Medulla oblongata (tissue), 1 donor: ENCODE results near the gene TRAPPC3L.
A peak's percentile ranks its signal among the peaks of the same experiment; 100 is the strongest.

ENCODE experiments used
- DNase-seq: peaks from one replicate; pipeline ENCODE4 v3.0.0-alpha.2; 2015; ENCODE audit errors: extremely low spot score

Gene TRAPPC3L

DNA sequence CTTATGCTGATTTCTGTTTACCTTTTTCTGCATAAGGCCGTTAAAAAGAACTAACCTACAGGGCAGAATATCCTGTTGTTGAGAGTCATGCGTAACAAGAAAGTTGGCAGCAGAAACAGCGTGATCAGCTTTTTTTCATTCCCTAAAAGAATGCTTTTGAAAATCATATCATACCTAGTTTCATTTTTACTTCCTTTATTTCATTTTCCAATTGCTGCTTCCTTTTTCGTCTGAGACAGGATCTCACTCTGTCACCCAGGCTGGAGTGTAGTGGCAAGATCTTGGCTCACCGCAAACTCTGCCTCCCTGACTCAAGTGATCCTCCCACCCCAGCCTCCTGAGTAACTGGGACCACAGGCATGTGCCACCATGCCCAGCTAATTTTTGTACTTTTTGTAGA is 80.2 kb downstream of the TRAPPC3L start:
- peak; percentile 30 for DNase-seq

- no peak for DNase-seq
Measured at GRCh38 chr6:116463301-116463700, 82.2 kb downstream of the TRAPPC3L start.

- no peak for DNase-seq
Measured at GRCh38 chr6:116461932-116462885, 83.3 kb downstream of the TRAPPC3L start.

DNA sequence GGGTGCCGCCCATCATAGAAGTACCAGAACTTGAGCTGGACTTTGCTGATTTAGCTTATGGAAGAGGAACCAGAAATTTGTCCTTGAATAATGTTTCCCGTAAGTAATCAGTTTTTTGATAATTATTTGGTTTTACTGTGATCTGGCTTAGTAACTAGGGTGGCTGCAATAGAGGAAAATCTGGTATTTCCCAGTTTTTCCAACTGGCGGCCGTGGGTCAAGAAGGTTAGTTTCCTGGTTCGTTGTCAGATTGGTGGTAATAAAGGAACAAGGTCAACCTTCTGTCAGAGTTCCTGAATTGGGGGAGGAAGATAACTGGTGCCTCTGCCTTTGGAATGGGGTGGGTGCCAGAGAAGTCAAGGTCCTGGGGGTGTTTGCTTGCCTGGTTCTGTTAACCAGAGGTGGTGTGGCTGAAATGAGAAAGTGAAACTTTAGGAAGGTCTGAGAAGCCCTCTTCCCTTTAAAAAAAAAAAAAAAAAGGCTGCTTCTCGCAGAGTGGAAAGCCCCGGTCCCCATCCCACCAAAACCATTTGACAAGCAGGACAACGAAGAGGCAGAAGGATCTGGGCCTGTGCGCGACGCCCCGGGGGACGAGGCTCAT is 84.1 kb downstream of the TRAPPC3L start, which contains the start of gene CALHM6:
TSS of gene CALHM6 (plus strand) at position 45 of the 601 bp plus-strand sequence. CDS start at position 600, 555 bp downstream.
- DNase-seq = no peak

DNA sequence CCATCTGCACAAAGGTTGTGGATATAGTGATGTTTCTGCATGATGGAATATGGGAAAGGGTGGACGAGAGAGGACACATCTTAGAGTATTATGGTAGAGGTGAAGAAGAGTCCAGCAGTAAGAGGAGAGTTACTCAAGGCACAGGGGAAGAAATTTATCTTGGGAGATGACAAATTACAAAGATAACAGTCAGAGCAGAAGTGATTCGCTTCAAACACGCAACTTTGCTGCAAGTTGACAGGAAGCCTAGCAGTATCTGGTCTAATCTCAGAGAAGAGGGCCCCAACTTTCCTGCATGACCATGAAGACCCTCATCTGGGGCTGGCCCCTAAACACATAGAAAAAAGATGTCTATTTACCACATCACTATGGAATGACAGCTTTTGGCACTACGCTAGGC is 85.6 kb downstream of the TRAPPC3L start:
- DNase-seq = no peak

GRCh38 chr6:116458264-116458663 is 87.2 kb downstream of the TRAPPC3L start:
- DNase-seq = no peak

- DNase-seq = no peak
Measured at GRCh38 chr6:116456927-116457326, 88.6 kb downstream of the TRAPPC3L start.

DNA sequence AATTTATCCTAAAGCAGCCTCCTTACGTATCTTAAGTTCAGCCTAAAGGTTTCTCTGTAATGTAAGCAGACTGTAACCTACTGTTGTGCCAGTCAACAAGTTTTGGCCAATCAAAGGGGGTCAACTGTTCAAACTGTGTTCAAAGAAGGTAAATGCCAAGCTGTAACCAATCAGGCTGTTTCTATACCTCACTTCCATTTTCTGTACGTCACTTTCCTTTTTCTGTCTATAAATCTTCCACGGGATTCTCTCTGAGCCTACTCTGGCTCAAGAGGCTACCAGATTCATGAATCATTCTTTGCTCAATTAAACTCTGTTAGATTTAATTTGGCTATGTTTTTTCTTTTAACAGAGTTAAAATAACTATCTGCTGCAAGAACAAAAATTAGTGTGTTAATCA is 89.4 kb downstream of the TRAPPC3L start:
- no peak for DNase-seq

GRCh38 chr6:116452531-116452930 is 93.0 kb downstream of the TRAPPC3L start:
- DNase-seq = no peak

DNA sequence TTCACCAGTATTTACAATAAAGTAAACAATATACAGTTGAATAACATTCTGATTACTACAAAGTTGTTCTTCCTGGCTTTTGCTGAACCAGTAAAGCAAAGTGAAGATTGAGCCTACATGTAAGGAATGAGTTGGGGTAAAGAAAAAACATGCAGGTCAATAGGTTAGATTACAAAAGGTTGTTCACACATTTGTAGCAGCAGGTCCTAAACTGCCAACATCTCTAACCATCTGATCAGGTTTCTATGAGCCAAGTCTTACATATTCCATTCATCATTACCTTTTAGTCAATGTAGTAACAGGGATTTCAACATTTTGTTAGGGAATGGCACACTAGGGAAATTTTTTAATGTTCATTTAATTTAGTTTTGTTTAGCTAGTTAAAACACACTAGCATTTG is 93.6 kb downstream of the TRAPPC3L start:
- no peak for DNase-seq

DNA sequence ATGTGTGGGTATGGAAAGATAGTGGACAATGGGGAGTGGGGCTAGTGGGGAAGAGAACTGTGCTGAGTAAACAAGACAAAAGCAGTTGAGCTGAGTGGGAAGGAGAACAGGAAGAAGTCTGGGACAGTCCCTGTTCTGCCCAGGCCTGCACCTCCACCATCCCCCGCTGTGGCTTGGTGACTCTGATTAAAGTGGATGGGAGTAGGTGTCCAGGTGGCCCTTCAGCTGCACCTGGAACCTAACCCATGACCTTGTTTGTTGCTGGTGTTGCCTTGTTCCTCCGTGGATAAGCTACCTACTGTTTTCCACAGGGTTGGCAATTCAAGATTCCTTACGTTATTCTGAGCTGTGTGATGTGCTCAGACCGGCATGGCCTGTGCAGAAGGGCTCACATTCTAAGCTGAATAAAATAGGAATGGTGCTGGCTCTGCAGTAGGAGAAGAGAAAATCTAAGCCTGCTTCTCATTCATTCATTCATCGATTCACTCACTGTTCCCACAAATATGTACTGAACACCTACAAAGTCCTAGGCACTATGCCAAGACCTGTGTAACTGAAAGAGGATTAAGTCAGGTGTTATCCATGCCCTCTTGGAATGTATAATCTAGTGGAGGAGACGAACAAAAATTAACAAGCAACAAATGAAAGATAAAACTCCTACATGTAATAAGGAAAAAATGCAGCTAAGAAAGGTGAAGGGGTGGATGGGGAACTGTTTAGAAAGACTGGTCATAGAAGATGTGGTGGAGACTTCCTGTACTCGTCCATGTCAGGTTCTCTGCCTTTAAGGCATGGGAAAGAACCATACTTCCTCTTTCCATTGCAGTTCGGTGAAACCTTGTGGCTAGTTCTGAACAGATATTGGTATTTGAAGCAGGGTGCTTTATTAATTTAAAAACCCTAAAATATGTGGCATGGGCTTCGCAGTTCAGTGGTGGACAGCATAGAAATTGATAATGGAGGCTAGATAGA is 94.4 kb downstream of the TRAPPC3L start:
- peak; percentile 52 for DNase-seq

DNA sequence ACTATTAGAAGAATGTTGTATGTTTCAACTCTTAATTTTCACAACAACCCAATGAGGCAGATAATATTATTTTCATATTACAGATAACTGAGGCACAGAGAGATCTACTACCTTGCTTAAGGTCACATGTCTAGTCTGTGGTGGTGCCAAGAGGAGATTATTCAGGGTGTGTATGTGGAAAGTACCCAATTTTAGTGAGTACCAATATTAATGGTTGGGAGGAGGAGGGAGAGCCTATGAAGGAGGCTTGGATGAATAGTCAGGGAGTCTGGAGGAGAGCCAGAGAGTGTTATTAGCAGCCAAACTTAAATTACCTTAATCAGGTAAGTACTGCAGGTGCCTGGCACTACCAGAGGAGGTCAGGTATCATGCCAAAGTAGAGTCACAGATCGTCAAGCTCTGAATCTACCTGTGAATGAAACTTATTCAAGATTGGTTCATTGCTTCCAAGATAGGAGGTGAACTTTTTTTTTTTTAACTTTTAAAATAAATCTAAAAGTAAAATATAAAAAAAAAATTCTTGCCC is 95.2 kb downstream of the TRAPPC3L start:
- DNase-seq = no peak

DNA sequence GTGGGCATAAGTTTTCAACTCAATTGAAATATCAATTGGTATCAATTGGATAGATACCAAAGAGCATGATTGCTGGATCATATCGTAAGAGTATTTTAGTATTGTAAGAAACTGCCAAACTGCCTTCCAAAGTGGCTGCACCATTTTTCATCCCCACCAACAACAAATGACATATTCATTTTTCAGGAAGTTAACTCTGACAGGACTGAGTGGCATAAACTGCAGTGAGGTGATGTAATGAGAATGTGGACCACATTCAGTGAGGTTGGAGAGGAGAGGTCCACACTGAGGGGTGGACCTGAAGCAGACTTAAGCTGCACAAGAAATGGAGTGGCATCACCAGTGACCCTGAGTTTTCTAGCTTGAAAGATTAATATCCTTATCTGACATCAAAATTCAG is 95.9 kb downstream of the TRAPPC3L start:
- no peak for DNase-seq

DNA sequence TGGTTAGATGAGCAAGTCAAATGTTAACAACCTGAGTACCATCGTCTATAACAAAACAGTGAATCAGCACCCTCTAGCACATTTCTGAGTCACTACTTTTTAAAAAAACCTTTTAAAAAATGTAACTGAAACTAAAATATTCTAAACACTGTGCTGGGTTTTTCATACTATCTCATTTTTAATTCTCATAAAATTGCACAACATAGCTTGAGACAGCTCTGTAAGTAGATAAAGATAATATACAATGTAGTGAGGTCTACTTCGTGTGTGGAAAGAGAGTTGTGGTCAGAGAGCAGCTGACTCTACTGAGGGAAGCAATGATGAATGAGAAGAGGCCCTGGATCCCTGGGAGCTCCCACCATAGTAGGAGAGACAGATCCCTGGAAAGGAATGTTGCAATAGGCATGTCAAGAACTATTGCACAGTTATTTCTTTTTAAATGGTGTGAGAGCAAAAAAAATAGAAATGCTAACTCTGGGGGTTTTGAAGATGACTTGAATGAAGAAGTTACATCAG is 97.9 kb downstream of the TRAPPC3L start:
- no peak for DNase-seq

GRCh38 chr6:116447052-116447451 is 98.4 kb downstream of the TRAPPC3L start:
- no peak for DNase-seq

GRCh38 chr6:116446399-116446798 is 99.1 kb downstream of the TRAPPC3L start:
- no peak for DNase-seq

GRCh38 chr6:116445102-116445501 is 100.4 kb downstream of the TRAPPC3L start:
- DNase-seq = no peak
